Stromal cell of bone marrow (primary cell): ENCODE data around the gene COIL.
"Not testable (repeated sequence)": the region's sequence is repeated elsewhere in the genome, so short reads cannot be mapped to it uniquely, and the experiment has no call there.

ENCODE experiments used
- DNase-seq: peaks from one replicate; pipeline ENCODE4 v3.0.0-alpha.2; 2012; ENCODE audit warnings: low read depth

The COIL gene

DNA sequence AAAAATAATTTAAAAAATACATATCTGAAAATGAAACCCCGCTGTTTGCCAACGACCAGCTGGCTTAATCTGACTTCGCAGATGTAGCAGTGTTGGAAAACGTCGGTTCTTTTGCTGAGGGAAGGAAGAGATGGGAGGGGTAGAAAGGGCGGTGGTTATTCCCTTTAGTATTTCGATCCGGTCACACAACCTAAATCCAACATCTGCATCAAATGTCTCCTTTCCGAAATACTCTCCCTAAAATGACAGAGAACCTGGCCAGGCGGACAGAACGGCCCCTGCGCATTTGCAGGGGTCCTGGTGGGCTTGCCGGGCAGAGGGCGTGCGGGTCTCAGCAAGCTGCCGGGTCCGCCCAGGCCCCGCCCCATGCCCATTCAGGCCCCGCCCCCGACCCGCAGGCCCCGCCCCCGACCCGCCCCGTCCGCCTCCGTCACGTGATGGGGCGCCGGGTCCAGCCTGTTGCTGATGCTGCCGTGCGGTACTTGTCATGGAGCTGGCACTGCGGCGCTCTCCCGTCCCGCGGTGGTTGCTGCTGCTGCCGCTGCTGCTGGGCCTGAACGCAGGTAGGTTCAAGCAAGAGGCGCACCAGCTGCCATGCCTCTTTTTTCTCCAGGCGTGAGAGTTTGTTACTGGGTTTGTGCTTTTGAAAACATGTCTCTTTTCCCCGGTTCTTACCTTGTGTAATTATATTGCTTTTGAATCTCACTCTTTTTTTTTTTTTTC lies 17.0 kb upstream of the COIL start, which contains the start of gene SCPEP1:
SCPEP1 (plus strand) TSS at position 459 of the 723 bp plus-strand sequence; CDS start at position 488, 29 bp downstream.
- peak; percentile 47 for DNase-seq

DNA sequence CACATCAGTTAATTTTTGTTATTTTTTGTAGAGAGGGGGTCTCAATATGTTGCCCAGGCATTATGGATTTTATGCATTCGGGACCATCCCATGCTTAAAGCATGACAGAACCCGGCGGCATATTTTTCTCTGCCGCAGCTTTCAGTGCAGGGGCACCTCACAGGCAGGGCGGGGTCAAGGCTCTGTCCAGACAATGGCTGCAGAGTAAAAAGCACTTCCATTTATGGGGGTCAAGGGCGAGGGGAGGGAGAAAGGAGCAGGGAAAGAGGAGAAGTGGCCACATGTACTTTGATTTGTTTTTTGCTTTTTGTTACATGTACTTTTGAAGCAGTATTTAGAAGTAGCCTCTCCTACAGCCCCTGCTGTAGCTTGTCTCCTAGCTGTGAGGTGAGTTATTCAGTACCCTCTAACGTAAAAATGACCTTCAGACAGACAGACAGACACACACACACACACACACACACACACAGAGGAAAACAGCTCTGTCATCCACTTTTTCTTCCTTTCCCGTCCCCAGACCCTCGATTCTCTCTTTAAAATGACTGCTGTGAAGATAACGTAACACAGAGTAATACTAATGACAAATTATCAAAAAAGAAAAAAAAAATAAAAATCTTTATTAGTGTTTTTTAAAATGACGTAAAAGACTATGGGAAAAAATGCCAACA lies 16.2 kb upstream of the COIL start:
- no peak for DNase-seq

DNA sequence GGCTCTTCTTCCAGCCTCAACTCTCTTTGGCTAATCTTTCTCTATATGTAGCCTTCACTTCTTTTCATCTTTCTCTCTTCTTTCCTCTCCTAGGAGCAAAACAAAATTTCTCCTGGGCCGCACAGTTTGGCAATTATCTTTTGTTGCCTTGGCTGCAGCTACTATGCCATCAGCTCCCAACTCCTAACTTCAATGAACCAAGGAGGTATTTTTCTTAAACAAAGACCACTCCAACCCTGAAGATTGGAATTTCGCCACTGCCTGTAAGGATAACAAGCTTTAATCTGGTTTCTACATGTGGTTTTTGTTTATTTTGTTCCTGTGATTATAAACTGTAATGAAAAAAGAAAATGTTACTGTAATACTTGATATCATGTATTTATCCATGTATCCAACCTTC lies 14.8 kb upstream of the COIL start:
- DNase-seq = no peak

DNA sequence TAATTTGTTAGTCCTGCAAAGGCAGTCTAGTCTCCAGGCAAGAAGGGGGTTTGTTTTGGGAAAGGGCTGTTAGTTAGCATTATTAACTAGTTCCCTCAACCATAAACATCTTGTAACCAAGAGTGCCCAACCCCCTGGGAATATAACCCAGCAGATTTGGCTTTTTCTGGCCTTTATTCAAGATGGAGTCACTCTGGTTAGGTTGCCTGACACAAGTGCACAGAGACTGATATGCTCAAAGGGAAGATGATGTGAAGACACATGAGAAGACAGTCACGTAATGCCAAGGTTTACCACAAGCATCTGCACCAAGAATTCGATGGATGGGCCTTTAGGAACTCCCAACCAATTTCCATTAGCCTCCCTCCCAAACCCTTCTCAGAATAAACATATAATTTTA lies 13.2 kb upstream of the COIL start:
- no peak for DNase-seq

DNA sequence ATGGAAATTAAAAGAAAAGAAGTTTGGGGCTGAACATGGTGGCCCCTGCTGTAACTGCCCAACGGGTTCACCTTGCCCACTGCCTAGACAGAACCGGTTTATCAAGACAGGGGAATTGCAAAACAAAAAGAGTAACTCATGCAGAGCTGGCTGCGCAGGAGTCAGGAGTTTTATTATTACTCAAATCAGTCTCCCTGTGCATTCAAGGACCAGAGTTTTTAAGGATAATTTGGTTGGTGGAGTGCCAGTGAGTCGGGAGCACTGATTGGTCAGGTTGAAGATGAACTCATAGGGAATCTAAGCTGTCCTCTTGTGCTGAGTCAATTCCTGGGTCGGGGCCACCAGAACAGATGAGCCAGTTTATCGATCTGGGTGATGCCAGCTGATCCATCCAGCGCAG lies 12.7 kb upstream of the COIL start:
- peak; percentile 53 for DNase-seq

DNA sequence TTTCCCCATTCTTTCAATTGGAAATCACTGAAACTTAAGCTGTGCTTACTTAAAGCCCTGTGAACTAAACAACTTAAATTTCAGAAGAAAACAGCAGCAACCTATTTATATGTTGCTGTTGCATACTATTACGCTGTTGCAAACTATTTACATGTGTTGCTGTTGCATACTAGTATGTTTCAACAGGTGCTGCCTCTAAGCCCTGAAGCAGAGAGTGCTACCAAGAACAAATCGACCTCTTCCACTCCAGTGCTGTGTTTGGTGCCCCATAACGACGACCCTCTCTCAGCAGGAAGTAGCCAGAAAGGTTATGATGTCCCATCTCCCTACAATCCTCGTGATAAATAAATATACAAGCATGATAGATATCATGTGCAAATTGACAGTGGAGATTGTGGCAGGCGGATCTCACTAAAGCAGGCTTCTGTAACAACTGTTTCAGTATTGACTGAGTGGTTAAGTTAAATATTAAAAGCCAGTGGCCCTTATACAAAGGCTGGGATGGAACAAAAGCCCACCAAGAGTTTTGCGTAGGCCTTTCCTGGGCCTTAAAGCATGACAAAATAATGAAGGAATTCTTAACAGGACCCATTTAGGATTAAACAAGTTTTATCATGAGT lies 11.4 kb upstream of the COIL start:
- no peak for DNase-seq

DNA sequence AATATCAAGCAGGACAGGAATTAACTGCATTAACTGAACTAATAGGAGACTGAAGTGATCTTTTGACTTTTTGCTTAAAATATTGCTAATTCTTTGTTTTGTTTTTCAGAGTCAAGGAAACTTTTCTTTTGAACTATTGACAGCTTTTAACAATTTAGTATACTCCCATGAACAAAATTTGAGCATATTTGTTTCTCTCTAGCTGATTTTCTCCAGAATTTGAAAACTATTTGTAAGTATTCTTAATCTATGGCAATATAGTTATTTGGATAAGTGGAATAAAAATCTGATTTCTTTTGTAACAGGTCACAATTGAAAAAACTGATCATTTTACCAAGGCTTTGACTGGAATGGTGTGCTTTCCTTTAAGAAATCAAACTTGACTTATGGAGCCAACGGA lies 10.1 kb upstream of the COIL start:
- DNase-seq = no peak

DNA sequence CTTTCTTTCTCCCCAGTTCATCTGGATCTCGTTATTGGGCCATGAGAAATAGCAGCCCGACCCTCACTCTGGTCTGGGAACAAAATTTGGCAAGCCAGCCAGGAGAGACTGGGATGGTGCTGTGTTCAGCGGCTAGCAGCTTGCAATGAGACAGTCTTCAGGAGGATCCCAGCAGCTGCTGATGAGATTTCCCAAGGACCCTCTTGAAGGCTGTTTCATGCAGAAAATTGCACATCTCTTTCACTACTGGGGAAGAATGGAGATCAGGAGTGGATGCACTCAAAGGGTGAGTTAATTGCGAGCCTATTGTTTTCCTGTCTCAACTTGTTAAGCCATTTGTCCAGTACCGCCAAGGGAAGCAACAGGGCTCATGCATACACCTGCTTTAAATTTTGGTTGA lies 5.5 kb upstream of the COIL start:
- DNase-seq = no peak

DNA sequence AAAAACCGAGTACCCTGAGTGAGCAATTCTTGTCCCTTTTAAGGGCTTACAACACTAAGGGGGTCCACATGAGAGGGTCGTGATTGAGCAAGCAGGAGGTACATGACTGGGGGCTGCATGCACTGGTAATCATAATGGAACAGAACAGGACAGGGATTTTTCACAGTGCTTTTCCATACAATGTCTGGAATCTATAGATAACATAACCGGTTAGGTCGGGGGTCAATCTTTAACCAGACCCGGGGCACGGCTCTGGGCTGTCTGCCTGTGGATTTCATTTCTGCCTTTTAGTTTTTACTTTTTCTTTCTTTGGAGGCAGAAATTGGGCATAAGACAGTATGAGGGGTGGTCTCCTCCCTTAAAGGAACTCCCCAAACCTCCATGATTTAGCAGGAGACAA lies 4.8 kb upstream of the COIL start:
- DNase-seq = not testable (repeated sequence)

DNA sequence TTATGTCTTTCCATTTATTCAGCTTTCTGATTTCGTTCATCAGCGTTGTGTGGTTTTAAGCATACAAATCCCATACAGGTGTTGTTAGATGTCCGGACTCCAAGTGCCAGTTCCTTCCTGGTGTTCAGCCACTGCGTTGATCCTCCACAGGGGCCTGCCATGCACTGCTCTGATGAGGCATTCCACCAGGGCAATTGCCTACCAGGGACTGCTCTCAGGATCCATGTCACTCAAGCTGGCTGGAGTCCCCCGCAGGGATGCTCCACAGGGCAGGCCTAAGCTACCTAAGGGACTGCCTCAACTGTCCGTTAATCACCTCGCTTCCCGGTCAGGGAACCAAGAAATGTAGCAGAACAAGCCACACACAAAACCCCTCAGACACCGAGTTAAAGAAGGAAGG lies 4.4 kb upstream of the COIL start:
- DNase-seq = not testable (repeated sequence)

DNA sequence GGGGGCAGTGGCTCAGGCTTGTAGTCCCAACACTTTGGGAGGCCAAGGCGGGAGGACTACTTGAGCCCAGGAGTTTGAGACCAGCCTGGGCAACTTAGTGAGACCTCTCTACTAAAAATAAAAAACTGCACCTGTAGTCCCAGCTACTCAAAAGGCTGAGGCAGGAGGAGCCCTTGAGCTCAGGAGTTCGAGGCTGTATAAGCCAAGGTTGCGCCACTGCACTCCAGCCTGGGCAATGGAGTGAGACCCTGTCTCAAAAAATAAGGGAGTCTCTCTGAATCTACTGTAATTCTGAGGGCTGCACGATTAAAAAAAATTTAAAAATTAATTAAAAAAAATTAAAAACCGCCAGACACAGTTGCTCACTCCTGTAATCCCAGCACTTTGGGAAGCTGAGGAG lies 3.9 kb downstream of the COIL start:
- DNase-seq = no peak

DNA sequence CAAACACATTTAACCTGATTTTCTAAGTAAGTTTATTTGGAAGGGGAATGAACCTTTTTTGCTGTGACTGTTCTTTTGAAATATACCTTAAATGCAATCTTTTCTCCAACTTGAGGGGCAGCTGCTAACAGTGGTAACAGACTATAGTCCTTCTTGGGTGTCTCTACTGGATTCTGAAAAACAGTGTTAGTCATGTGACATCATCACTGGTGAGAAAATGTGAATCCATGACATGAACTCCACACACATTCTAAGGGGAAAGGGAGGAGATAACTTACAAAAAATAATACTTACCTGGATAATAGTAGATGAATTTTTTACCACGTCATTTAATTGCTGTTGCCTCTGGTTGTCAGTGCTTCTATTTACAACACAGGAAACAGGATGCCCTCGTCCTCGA lies 11.3 kb downstream of the COIL start:
- no peak for DNase-seq

DNA sequence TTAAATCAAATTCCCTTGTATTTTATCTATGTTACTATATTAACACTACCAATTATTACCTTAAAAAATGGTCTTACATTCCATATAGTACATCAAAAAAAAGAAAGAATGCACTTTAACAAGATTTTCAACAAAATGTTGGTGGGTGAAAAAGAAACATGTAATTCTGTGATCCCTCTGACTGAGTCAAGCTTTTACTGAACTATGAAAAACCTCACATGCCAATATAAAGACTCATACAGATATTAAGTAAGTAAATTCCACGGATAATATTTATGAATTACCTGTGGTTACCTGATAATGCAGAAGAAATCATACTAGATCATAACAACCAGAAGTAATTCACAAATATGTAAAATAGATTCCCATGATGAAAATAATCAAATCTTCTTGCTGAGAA lies 12.4 kb downstream of the COIL start:
- no peak for DNase-seq

DNA sequence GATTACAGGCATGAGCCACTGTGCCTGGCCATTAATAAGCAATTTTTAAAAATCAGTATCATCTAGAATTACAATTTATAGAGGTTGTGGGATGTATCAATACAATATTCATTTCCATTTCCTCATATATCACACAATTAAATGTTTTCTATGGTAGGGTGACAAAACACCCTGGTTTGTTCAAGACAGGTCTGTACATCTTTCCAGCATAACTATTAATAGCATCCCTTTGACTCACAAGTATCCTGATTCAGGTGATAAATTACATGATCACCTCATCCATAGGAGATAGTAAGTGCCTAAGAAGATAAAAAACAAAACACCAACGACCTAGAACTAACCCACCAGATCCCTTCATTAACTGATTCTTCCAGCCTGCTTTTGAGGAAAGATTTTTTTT lies 13.1 kb downstream of the COIL start:
- DNase-seq = no peak

DNA sequence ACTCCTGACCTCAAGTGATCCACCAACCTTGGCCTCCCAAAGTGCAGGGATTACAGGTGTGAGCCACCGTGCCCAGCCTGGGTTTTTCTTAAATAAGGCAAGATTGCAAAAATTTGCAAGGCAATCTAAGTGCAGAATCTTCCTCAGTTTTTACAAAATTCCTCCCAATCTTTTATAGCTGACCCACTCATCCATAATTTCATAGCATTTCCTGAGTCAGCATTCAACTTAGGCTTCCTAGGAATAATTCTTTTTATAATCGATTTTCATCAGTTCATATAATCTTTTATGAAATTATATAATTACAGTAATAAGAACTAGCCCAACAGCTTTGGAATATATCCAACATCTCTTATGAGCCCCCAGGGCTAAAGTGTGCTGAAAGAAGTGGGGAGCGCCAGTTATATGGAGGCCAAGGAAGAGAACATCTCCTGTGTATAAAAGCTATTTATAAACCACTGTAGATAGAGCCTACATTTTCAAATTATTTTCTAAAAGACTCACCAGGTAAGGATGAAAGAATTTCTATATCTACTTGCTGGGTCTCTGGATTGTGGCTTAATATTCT lies 14.8 kb downstream of the COIL start:
- no peak for DNase-seq

DNA sequence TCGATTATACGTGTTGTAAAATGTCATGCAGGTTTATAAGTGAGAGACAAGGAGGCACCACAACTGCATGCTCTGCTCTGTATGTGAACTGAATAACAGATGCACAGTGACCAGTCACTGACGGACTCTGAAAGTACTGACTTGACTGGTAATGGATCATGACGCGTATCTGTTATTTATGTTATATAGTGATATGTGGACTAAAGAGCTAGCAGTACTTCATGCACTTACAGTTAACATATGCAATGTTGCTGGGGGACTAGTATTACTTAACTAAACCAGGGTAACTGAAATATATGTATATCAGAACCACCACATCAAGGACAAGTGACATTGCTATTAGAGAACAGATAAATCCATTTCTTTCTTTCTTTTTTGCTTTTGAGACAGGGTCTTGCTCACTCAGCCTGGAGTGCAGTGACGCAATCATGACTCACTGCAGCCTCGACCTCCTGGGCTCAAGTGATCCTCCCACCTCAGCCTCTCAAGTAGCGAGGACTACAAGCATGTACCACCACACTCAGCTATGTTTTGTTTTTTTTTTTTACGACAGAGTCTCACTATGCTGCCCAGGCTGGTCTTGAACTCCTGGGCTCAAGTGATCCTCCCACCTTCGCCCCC lies 17.2 kb downstream of the COIL start:
- DNase-seq = no peak

DNA sequence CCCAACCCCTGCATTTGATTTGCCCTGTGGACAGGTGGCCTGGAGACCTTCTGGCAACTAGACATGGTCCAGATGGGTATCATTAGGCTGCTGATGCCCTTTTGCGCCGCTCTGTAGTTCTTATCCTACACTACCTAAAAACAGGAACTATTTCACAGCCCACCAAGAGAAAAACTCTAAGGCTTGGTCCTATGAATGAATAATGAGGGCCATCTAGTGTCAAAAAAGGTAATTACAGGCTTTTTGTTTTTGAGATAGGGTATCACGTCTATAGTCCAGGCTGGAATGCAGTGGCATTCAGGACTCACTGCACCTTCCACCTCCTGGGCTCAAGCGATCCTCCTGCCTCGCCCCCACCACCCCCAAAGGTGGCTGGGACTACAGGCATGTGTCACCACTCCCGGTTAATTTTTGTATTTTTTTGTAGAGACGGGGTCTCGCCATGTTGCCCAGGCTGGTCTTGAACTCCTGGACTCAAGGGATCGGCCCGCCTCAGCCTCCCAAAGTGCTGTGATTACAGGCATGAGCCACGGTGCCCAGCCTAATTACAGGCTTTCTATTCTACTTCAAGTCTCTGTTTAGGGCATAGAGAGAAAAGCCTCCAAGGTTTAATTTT lies 20.9 kb downstream of the COIL start:
- DNase-seq = peak; percentile 21

DNA sequence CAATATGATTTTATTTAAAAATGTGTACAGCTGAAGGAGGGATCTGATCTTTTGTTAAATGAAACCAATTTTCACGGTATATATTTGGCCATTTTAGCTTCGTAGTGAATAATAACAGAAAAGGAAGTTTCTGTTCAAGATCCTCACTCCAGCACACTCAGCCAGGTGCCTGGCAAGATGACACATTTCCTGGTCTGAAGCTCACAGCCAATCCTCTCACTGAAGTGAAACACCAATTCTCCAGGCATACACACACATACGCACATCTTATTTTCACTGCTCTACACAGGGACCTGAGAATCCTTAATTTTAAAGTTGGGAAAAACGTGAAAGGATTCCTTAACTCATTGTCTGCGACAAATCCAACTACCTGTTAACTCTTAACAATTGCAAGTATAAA lies 22.6 kb downstream of the COIL start:
- not testable (repeated sequence) for DNase-seq

DNA sequence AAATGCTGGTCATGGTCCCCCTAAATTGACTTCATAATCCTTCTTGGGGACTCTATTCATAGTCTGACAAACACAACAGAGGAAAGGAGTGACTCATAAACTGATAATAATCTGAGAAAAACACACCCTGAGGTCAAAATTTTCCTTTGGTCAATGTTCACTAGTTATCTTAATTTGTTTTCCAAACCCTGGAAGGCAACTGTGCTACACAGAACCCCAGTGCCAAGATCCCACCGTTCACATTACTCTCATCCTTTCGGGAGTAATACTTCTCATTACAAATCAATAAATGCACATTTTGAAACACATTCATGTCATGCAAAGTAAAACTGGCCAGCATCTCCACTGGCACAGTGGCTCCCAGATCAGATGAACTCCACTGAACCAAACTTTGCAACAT lies 23.2 kb downstream of the COIL start:
- no peak for DNase-seq

DNA sequence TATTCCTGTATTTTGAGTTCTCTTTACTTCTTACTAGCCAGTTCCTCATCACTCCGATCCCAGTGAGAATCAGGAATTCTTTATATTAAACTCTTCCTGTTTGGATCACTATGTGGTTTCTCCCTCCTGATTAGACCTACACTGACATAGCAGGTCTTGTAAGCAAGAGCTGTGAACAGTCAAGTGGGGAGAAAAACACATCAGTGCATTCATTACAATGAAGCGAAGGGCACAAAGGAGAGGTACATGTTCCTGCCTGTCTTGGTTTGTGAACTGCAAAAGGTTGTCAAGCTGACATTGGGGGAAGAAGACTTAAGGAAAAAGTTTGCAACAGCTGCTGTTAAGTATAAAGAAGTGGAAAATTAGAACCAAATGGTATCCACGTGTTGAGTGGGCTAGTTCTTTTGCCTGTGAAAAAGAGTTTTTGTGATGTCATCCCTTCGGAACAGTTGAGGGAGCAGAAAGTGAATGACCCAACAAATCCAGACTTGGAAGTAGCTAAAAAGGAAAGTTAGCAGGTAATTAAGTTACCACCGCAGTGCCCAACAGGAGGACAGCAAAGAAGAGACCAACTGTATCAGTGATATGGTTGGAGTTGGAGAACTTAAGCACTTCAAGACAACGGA lies 24.0 kb downstream of the COIL start:
- no peak for DNase-seq

DNA sequence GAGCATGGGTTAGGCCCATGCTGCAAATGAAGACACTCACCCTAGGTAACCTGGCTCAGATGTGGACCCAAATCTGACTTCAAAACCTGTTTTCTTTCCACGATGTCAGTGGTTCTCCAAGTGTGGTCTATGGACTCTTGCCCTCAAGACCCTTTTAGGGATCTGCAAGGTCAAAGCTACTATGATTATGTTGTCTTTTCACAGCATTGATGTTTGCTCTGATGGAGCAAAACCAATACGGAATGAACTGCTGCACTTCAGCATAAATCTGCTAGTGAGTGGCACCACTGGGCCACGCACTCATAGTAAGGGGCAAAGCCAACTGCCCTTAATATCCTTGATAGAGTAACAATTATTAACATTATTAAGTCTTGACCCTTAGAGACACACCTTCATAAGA lies 25.4 kb downstream of the COIL start:
- no peak for DNase-seq

DNA sequence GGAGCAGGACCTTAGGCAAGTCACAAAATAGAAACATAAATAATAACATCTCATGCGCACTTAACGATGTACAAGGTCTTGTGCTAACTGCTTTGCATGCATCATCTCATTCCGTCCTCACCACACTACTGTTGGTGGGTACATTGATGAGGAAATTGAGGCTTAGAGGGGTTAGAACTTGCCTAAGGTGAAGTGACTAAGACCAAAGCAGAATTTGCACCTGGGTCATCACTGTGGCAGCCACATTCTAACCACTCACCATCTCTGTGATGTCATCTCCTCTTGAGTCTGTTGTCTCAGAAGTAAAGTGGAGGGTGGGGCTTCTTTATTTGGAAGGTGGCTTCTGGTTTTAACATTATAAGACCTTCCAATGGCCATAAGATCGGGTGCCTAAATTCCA lies 26.6 kb downstream of the COIL start:
- DNase-seq = no peak
